Keratinocyte (primary cell): Measurements from ENCODE around the gene ZDHHC3.

Experiments
- CTCF ChIP-seq, 3 experiments: IDR thresholded peaks in 1 of 3; conservative IDR thresholded peaks in 1 of 3; optimal IDR thresholded peaks in 1 of 3; 2 replicates in 2 of 3; 3 replicates in 1 of 3; pipeline versions ENCODE3 to v1.5.1; 2011; ENCODE audit warnings: low read length in 3 of 3, mild to moderate bottlenecking in 3 of 3, moderate library complexity in 2 of 3, control low read depth in 1 of 3, inconsistent platforms in 1 of 3; ENCODE audit not compliant: insufficient read depth in 2 of 3; ENCODE audit errors: extremely low read depth in 1 of 3
- EZH2 ChIP-seq: IDR thresholded peaks from one replicate; pipeline ENCODE4 v1.6.1; 2012; ENCODE audit warnings: inconsistent platforms, mild to moderate bottlenecking, low read length, moderate library complexity

DNA sequence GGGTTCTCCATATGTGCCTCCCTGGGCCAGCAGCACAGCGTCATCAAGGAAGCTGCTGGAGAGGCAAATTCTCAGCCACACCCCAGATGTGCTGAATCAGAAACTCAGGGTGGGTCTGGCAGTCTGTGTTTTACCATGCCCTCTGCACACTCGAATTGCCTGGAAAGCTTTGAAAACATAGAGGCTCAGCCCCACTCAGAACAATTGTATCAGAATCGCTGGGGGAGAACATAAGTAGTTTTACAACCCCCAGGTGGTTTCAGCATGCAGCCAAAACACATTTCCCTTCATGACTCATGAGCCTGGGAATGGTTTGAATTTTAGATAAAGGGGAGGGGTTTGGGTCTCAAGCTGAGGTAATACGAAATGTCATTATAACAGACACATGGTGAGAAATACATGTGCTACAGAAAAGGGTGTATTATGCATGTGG is 92.0 kb downstream of the ZDHHC3 start:
- TF ChIP-seq CTCF (optimal IDR thresholded peaks at IDR 0.05 in 1 of 3, IDR thresholded peaks at IDR 0.05 in 1 of 3, conservative IDR thresholded peaks at IDR 0.05 in 1 of 3; ENCODE audit: extremely low read depth in 1 of 3, insufficient read depth in 2 of 3, low read length in 3 of 3) (no peak), EZH2 (no peak)
